OCI-M2 (cell line): ENCODE data around the gene CRTC3.

Experiments used
- DNase-seq: peaks from one replicate; lab custom pipeline; 2025; ENCODE audit not compliant: unreplicated experiment; lab: John Stamatoyannopoulos, UW

The CRTC3 gene

GRCh38 chr15:90561344-90562244 lies 31.9 kb downstream of the CRTC3 start:
- DNase-seq, result no peak

GRCh38 chr15:90562669-90563068 lies 32.9 kb downstream of the CRTC3 start:
- no peak for DNase-seq

GRCh38 chr15:90563463-90563862 lies 33.7 kb downstream of the CRTC3 start:
- no peak for DNase-seq

GRCh38 chr15:90564051-90564450 lies 34.3 kb downstream of the CRTC3 start:
- DNase-seq, result no peak

- no peak for DNase-seq
Observed at GRCh38 chr15:90564590-90564989, 34.9 kb downstream of the CRTC3 start.

GRCh38 chr15:90565866-90566265 lies 36.1 kb downstream of the CRTC3 start:
- no peak for DNase-seq

- no peak for DNase-seq
Observed at GRCh38 chr15:90570643-90571042, 40.9 kb downstream of the CRTC3 start.

GRCh38 chr15:90571063-90571541 lies 41.4 kb downstream of the CRTC3 start:
- DNase-seq, result no peak

GRCh38 chr15:90572893-90573292 lies 43.2 kb downstream of the CRTC3 start:
- no peak for DNase-seq

- no peak for DNase-seq
Observed at GRCh38 chr15:90576711-90577389, 47.1 kb downstream of the CRTC3 start.

- DNase-seq, result no peak
Observed at GRCh38 chr15:90579213-90579612, 49.5 kb downstream of the CRTC3 start.

GRCh38 chr15:90580099-90580498 lies 50.4 kb downstream of the CRTC3 start:
- no peak for DNase-seq

GRCh38 chr15:90580541-90580940 lies 50.8 kb downstream of the CRTC3 start:
- DNase-seq, result no peak

GRCh38 chr15:90580946-90581345 lies 51.2 kb downstream of the CRTC3 start:
- no peak for DNase-seq

GRCh38 chr15:90581771-90582352 lies 52.1 kb downstream of the CRTC3 start:
- DNase-seq, result no peak

- no peak for DNase-seq
Observed at GRCh38 chr15:90582553-90582952, 52.8 kb downstream of the CRTC3 start.

- DNase-seq, result no peak
Observed at GRCh38 chr15:90583471-90584252, 53.9 kb downstream of the CRTC3 start.

- DNase-seq, result no peak
Observed at GRCh38 chr15:90584841-90585240, 55.1 kb downstream of the CRTC3 start.

GRCh38 chr15:90585863-90586262 lies 56.1 kb downstream of the CRTC3 start:
- DNase-seq, result no peak

GRCh38 chr15:90586948-90587347 lies 57.2 kb downstream of the CRTC3 start:
- no peak for DNase-seq

GRCh38 chr15:90588427-90588826 lies 58.7 kb downstream of the CRTC3 start:
- DNase-seq, result no peak
